ENCODE data around the gene CALR3.
"Not testable (repeated sequence)": the region's sequence is repeated elsewhere in the genome, so short reads cannot be mapped to it uniquely, and the experiment has no call there.

CALR3 gene

GRCh38 chr19:16514383-16515019, 18.5 kb upstream of the CALR3 start:
- no peak for TF ChIP-seq EZH2phosphoT487 (IDR thresholded peaks at IDR 0.05; ENCODE audit: borderline replicate concordance, low read length)
- TF ChIP-seq CTCF (IDR thresholded peaks at IDR 0.05; ENCODE audit: low read depth, low read length, poor library complexity, severe bottlenecking): no peak
- peaks cover 7% of the 10 kb centered on the region; the same call in 1 of the 2 replicates for H3F3A ChIP-seq (ENCODE audit: control insufficient read depth, insufficient read depth)
- H3K4me2 ChIP-seq (ENCODE audit: low read length): no peak overlapping the region
- H3K27me3 ChIP-seq (ENCODE audit: control insufficient read depth, low read length): no peaks in the 10 kb centered on the region
- H3K27ac ChIP-seq (ENCODE audit: low read depth, low read length): no peak overlapping the region
- no peak overlapping the region for H3K4me3 ChIP-seq (ENCODE audit: low read length)
- H3K79me2 ChIP-seq (ENCODE audit: control insufficient read depth, low read length): no peaks in the 10 kb centered on the region
- 0 out of 2 replicates have a peak, but pooled peaks cover 3% of the 10 kb centered on the region for H4K20me1 ChIP-seq (ENCODE audit: control insufficient read depth, insufficient read depth, low read depth, low read length)
- no peaks in the 10 kb centered on the region for H3K9me2 ChIP-seq (replicated peaks; ENCODE audit: control insufficient read depth, low read length)
- no peaks in the 10 kb centered on the region for H3K4me1 ChIP-seq (ENCODE audit: control insufficient read depth, low read length)
- peaks cover 57% of the 10 kb centered on the region for H3K36me3 ChIP-seq (ENCODE audit: control insufficient read depth, low read length)
- H3K9me3 ChIP-seq (ENCODE audit: control insufficient read depth, insufficient read depth, low read length): no peaks in the 10 kb centered on the region

GRCh38 chr19:16512611-16513010, 16.6 kb upstream of the CALR3 start:
- not testable (repeated sequence) for H3K27me3 ChIP-seq (ENCODE audit: control insufficient read depth, low read length); H3K9me3 ChIP-seq (ENCODE audit: control insufficient read depth, insufficient read depth, low read length); H3K79me2 ChIP-seq (ENCODE audit: control insufficient read depth, low read length); H3K4me2 ChIP-seq (ENCODE audit: low read length); H3K4me1 ChIP-seq (ENCODE audit: control insufficient read depth, low read length); H3K4me3 ChIP-seq (ENCODE audit: low read length); H3K9me2 ChIP-seq (replicated peaks; ENCODE audit: control insufficient read depth, low read length); H3K27ac ChIP-seq (ENCODE audit: low read depth, low read length); H4K20me1 ChIP-seq (ENCODE audit: control insufficient read depth, insufficient read depth, low read depth, low read length); H3F3A ChIP-seq (ENCODE audit: control insufficient read depth, insufficient read depth)
- peaks cover 47% of the 10 kb centered on the region for H3K36me3 ChIP-seq (ENCODE audit: control insufficient read depth, low read length)

GRCh38 chr19:16509141-16510061, 13.4 kb upstream of the CALR3 start:
- H3K9me2 ChIP-seq (replicated peaks; ENCODE audit: control insufficient read depth, low read length): no peaks in the 10 kb centered on the region
- no peak overlapping the region for H3K27ac ChIP-seq (ENCODE audit: low read depth, low read length)
- no peak overlapping the region for H3K4me2 ChIP-seq (ENCODE audit: low read length)
- H3K36me3 ChIP-seq (ENCODE audit: control insufficient read depth, low read length): peaks cover 33% of the 10 kb centered on the region
- no peaks in the 10 kb centered on the region for H4K20me1 ChIP-seq (ENCODE audit: control insufficient read depth, insufficient read depth, low read depth, low read length)
- no peaks in the 10 kb centered on the region for H3K4me1 ChIP-seq (ENCODE audit: control insufficient read depth, low read length)
- no peaks in the 10 kb centered on the region for H3F3A ChIP-seq (ENCODE audit: control insufficient read depth, insufficient read depth)
- no peak overlapping the region for H3K4me3 ChIP-seq (ENCODE audit: low read length)
- TF ChIP-seq EZH2phosphoT487 (IDR thresholded peaks at IDR 0.05; ENCODE audit: borderline replicate concordance, low read length) (no peak), CTCF (IDR thresholded peaks at IDR 0.05; ENCODE audit: low read depth, low read length, poor library complexity, severe bottlenecking) (no peak)
- no peaks in the 10 kb centered on the region for H3K79me2 ChIP-seq (ENCODE audit: control insufficient read depth, low read length)
- H3K9me3 ChIP-seq (ENCODE audit: control insufficient read depth, insufficient read depth, low read length): no peaks in the 10 kb centered on the region
- H3K27me3 ChIP-seq (ENCODE audit: control insufficient read depth, low read length): no peaks in the 10 kb centered on the region

DNA sequence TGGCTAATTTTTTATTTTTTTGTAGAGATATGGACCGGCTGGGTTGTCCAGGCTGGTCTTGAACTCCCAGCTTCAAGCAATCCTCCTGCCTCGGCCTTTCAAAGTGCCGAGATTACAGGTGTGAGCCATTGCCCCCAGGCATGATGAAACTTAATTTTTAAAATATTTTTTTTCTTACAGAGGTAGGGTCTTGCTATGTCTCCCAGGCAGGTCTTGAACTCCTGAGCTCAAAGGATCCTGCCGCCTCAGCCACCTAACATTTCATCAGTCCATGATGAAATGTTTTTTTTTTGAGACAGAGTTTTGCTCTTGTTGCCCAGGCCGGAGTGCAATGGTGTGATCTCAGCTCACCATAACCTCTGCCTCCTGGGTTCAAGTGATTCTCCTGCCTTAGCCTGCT, 12.6 kb upstream of the CALR3 start:
- no peak overlapping the region for H3K27ac ChIP-seq (ENCODE audit: low read depth, low read length)
- no peaks in the 10 kb centered on the region for H3K4me1 ChIP-seq (ENCODE audit: control insufficient read depth, low read length)
- no peaks in the 10 kb centered on the region for H3K27me3 ChIP-seq (ENCODE audit: control insufficient read depth, low read length)
- peaks cover 39% of the 10 kb centered on the region for H3K36me3 ChIP-seq (ENCODE audit: control insufficient read depth, low read length)
- H3K4me3 ChIP-seq (ENCODE audit: low read length): no peak overlapping the region
- TF ChIP-seq EZH2phosphoT487 (IDR thresholded peaks at IDR 0.05; ENCODE audit: borderline replicate concordance, low read length) (no peak), CTCF (IDR thresholded peaks at IDR 0.05; ENCODE audit: low read depth, low read length, poor library complexity, severe bottlenecking) (no peak)
- H3F3A ChIP-seq (ENCODE audit: control insufficient read depth, insufficient read depth): no peaks in the 10 kb centered on the region
- no peaks in the 10 kb centered on the region for H3K79me2 ChIP-seq (ENCODE audit: control insufficient read depth, low read length)
- no peaks in the 10 kb centered on the region for H3K9me3 ChIP-seq (ENCODE audit: control insufficient read depth, insufficient read depth, low read length)
- H3K9me2 ChIP-seq (replicated peaks; ENCODE audit: control insufficient read depth, low read length): no peaks in the 10 kb centered on the region
- no peaks in the 10 kb centered on the region for H4K20me1 ChIP-seq (ENCODE audit: control insufficient read depth, insufficient read depth, low read depth, low read length)
- no peak overlapping the region for H3K4me2 ChIP-seq (ENCODE audit: low read length)
